ENCODE measurements around the gene PLCL2. TPM values are rescaled to one million over a fixed set of nuclear protein-coding genes. Genes with fewer than 3 reads are reported as not detected.

The PLCL2 gene
- total RNA-seq, 1 donor from 2014 or later = 1.8 TPM

GRCh38 chr3:16849229-16849628 lies 35.5 kb upstream of the PLCL2 start:
- no peaks in the 10 kb centered on the region for H3K9me3 Mint-ChIP-seq (ENCODE audit: unreplicated experiment)
- no peak overlapping the region for H3K4me3 Mint-ChIP-seq (ENCODE audit: unreplicated experiment)
- no peak overlapping the region for H3K27ac Mint-ChIP-seq (ENCODE audit: unreplicated experiment)
- H3K27me3 Mint-ChIP-seq (ENCODE audit: unreplicated experiment) = peaks cover 43% of the 10 kb centered on the region
- no peaks in the 10 kb centered on the region for H3K36me3 Mint-ChIP-seq (ENCODE audit: unreplicated experiment)
- TF ChIP-seq, protein P1, sequence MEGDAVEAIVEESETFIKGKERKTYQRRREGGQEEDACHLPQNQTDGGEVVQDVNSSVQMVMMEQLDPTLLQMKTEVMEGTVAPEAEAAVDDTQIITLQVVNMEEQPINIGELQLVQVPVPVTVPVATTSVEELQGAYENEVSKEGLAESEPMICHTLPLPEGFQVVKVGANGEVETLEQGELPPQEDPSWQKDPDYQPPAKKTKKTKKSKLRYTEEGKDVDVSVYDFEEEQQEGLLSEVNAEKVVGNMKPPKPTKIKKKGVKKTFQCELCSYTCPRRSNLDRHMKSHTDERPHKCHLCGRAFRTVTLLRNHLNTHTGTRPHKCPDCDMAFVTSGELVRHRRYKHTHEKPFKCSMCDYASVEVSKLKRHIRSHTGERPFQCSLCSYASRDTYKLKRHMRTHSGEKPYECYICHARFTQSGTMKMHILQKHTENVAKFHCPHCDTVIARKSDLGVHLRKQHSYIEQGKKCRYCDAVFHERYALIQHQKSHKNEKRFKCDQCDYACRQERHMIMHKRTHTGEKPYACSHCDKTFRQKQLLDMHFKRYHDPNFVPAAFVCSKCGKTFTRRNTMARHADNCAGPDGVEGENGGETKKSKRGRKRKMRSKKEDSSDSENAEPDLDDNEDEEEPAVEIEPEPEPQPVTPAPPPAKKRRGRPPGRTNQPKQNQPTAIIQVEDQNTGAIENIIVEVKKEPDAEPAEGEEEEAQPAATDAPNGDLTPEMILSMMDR (IDR thresholded peaks at IDR 0.05) = no peak
- no peaks in the 10 kb centered on the region for H3K4me1 Mint-ChIP-seq (ENCODE audit: unreplicated experiment)
- DNase-seq (ENCODE audit: extremely low spot score, unreplicated experiment) = no peak

GRCh38 chr3:16849795-16850194 lies 35.0 kb upstream of the PLCL2 start:
- H3K27me3 Mint-ChIP-seq (ENCODE audit: unreplicated experiment) = peaks cover 46% of the 10 kb centered on the region
- no peaks in the 10 kb centered on the region for H3K4me1 Mint-ChIP-seq (ENCODE audit: unreplicated experiment)
- H3K36me3 Mint-ChIP-seq (ENCODE audit: unreplicated experiment) = no peaks in the 10 kb centered on the region
- H3K27ac Mint-ChIP-seq (ENCODE audit: unreplicated experiment) = no peak overlapping the region
- H3K4me3 Mint-ChIP-seq (ENCODE audit: unreplicated experiment) = no peak overlapping the region
- no peaks in the 10 kb centered on the region for H3K9me3 Mint-ChIP-seq (ENCODE audit: unreplicated experiment)
- DNase-seq (ENCODE audit: extremely low spot score, unreplicated experiment) = no peak
- TF ChIP-seq, protein P1 (IDR thresholded peaks at IDR 0.05) = no peak

GRCh38 chr3:16855497-16855896 lies 29.3 kb upstream of the PLCL2 start:
- no peaks in the 10 kb centered on the region for H3K36me3 Mint-ChIP-seq (ENCODE audit: unreplicated experiment)
- H3K4me3 Mint-ChIP-seq (ENCODE audit: unreplicated experiment) = no peak overlapping the region
- H3K9me3 Mint-ChIP-seq (ENCODE audit: unreplicated experiment) = no peaks in the 10 kb centered on the region
- DNase-seq (ENCODE audit: extremely low spot score, unreplicated experiment) = no peak
- H3K27ac Mint-ChIP-seq (ENCODE audit: unreplicated experiment) = no peak overlapping the region
- TF ChIP-seq, protein P1 (IDR thresholded peaks at IDR 0.05) = no peak
- H3K27me3 Mint-ChIP-seq (ENCODE audit: unreplicated experiment) = peaks cover 62% of the 10 kb centered on the region
- H3K4me1 Mint-ChIP-seq (ENCODE audit: unreplicated experiment) = no peaks in the 10 kb centered on the region

- no peaks in the 10 kb centered on the region for H3K9me3 Mint-ChIP-seq (ENCODE audit: unreplicated experiment)
- H3K36me3 Mint-ChIP-seq (ENCODE audit: unreplicated experiment) = no peaks in the 10 kb centered on the region
- no peak overlapping the region for H3K4me3 Mint-ChIP-seq (ENCODE audit: unreplicated experiment)
- no peak overlapping the region for H3K27ac Mint-ChIP-seq (ENCODE audit: unreplicated experiment)
- TF ChIP-seq, protein P1 (IDR thresholded peaks at IDR 0.05) = no peak
- peaks cover 14% of the 10 kb centered on the region for H3K4me1 Mint-ChIP-seq (ENCODE audit: unreplicated experiment)
- H3K27me3 Mint-ChIP-seq (ENCODE audit: unreplicated experiment) = peaks cover 39% of the 10 kb centered on the region
- no peak for DNase-seq (ENCODE audit: extremely low spot score, unreplicated experiment)
These were observed 24.5 kb upstream of the PLCL2 start for GRCh38 chr3:16860234-16860633.

DNA sequence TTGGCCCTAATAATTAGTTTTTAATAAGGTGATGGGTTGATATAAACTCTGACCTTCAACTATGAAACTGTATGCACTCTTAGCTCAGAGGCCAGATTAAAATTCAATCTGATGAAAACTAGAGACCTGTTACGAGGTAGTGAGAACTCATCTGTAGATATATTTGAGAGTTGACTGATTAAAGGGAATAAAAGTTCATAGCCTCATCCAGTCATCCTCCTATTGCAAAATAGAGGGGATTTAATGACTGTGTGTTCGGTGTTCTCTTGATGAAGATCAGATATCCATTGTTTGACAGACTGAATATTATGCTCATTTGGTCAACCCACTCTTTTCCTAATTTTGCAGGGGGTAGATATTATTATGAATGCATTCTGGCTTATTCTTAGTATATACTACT lies 23.3 kb upstream of the PLCL2 start:
- no peaks in the 10 kb centered on the region for H3K9me3 Mint-ChIP-seq (ENCODE audit: unreplicated experiment)
- H3K27ac Mint-ChIP-seq (ENCODE audit: unreplicated experiment) = no peak overlapping the region
- H3K4me3 Mint-ChIP-seq (ENCODE audit: unreplicated experiment) = no peak overlapping the region
- peaks cover 34% of the 10 kb centered on the region for H3K27me3 Mint-ChIP-seq (ENCODE audit: unreplicated experiment)
- DNase-seq (ENCODE audit: extremely low spot score, unreplicated experiment) = no peak
- H3K36me3 Mint-ChIP-seq (ENCODE audit: unreplicated experiment) = no peaks in the 10 kb centered on the region
- peaks cover 26% of the 10 kb centered on the region for H3K4me1 Mint-ChIP-seq (ENCODE audit: unreplicated experiment)
- TF ChIP-seq, protein P1 (IDR thresholded peaks at IDR 0.05) = no peak

Data from osteocyte (in vitro differentiated cells).